HG03575 (cell line): ENCODE results near the gene SALL1.

Experiments used
- ATAC-seq: cut with Tn5 transposase; IDR thresholded peaks from one replicate; pipeline ENCODE4 v1.9.1; 2021; ENCODE audit not compliant: unreplicated experiment, insufficient number of reproducible peaks, low FRiP score; ENCODE audit errors: extremely low read depth

Gene SALL1

DNA sequence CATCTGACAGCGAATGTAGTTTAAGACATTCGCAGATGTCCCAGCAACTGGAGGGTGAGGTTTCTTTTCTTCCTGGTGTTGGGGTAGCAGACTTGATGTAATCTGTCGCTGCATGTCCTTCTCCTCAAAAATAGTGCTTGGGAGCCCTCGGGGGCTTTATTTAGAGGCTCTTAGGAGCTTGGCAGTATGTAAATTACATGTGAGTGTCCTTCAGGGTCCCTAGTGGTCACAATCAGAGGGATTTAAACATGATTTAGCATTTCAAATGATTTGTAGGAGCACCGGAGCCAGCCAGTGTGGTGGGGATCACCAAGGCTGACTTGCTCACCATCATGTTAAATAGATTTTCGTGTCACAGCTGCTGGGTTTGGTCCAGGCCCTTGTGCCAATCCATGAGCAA lies 8.8 kb upstream of the SALL1 start:
- no peak for ATAC-seq

DNA sequence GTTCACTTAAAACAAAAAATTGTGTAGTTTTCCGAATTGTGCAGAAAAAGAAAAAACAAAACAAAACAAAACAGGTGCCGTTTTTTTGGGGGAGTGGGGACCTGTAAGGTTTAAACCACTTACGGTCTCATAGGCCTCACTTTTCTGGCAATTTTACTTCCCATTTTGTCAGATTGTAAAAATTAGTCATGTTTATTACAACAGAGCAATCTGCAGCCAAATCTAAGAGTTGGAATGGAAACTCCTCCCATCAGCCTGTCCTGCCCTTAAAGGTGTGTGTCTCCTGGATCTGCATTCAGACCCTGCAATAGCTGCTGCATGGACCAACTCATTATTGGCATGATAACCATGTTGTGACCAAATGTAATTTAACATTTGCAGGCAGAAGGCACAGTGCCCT lies 8.2 kb upstream of the SALL1 start:
- ATAC-seq: no peak

DNA sequence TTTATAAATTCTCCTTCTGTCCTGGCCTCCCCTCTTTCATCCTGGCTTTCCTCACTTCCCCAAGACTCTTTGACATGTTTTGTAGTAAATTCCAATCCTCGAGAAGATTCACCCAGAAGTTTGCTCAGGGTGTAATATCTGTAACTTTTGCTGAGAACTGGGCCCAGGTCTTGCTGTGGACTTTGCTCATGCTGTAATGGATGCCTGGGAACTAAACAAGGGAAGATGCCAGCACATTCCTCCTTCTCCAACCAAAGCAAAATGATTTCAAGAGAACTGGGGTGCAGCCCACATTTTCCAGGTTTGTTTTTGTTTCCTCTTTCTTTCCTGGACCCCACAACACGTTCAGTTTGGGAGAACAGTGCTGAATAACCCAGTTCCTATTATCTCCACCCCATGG lies 6.6 kb upstream of the SALL1 start:
- no peak for ATAC-seq

DNA sequence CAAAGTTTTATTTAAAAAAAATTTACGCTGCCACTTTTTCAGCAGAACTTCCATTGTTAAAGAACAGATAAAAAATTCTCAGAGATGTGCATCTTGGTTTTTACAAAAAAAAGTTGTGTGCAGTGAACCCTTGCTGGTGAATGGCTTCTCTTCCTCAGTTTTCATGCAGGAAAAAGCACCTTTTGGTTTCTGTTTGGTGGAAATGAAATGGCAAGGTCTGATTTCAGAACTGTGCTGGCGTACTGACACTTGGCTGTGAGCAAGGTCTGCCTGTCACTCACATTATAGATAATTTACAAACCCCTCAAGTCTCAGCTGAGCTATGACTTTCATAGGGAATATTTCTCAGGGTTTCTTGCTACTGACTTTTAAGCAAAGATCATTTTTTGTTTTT lies 5.7 kb upstream of the SALL1 start:
- ATAC-seq: no peak

DNA sequence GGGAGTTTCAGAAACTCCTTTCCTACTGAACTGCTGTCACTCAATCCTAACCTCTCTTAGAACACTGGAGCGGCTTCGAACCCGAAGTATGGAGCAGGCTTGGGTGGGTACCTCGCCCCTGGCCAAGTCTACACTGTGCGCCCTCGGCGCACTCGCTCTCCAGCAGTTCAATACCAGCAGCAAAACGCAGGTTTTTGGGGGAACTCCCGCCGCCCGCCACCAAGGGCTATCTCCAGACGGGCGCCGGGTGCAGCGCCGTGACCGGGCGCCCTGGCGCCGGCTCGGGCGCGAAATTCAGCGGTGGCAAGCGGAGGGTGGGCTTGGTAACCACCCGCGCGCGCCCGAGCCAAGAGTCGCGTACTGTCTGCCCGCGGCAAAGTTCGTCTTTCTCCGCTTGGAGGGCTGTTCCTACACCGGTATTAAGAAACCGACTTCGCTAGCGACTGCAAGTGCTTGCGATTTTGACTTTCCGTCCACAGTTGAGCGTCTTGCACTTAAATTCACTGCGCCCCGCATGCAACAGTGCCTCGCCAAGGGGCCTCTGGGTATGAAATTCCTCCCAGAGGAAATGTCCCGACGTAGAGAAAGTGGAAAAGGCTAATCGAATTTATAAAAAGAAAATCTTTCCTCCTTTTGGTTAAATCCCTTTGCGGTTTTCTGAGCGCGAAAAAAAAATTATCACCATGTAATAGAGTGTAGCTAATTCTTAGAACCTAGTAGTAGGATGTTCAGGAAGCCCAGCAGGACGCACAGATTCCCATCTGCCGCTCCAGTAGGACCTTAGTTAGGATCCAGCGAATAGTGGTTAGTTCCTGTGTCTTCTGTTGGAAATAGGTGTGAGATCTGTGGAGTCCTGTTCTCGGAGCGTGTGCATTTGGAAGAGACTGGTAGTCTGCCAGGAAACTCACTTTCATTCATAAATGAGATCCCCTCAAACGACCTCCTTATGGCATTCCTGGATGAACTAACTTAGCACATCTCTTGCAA lies 5.0 kb upstream of the SALL1 start:
- no peak for ATAC-seq

DNA sequence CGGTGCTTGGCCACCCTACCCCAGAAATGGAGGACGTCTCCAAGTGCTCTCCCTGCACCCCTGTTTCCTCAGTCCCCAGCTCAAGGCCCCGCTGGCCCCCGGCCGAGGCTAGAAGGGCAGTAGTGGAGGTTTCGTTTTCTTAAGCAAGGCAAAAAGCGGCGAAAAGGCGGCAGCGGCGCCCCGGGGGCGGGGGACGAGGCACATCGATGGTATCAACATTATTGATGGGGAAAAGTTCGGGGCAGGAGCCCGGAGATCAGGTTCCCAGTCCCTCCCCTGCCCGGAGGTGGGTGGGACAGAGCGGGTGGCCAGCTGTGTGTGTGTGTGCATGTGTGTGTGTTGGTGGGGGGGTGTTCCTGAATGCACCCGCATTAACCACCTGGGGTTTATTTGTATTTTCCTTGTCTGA lies 4.1 kb upstream of the SALL1 start:
- ATAC-seq: no peak

DNA sequence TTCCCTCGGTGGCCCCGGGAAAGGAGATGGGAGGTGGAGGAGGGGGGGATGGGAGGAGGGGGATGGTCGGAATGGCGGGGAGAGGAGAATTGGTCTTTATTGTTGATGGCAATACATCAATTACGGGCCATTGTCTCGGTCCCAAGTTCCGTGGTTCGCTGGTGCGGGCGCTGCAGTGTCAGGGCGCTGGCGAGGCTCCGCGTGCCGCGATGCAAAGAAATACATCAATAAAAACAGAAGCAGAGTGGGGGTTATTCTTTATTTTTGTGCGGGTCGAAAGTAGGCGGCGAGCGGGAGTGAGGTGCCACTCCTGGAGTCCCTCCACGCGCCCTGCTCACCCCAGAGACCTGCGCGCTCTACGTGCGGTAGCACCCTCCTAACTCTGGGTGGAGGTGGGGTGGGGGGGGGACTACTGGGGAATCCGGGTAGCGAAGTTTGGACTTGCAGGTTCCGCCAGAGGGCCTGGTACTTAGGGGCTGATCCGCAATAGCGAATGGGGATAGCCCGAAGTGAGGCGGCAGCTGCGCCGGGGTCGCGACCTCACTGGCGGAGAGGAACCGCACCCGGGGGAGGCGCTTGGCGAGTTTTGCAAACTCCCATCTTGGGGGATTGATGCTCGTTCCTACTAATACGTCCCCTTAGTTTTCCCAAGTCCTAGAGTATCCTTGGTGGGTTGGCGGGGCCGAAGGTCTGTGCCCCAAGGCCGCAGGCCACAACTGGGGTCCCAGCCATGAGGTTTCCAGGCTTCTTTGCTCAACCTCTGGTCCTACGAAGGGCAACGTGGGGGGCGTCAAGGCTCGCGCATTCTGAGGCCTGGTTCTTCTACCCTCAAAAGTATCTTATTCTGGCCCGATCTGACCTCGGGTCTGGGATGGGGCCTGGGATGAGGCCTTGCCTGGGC lies 3.5 kb upstream of the SALL1 start:
- no peak for ATAC-seq

DNA sequence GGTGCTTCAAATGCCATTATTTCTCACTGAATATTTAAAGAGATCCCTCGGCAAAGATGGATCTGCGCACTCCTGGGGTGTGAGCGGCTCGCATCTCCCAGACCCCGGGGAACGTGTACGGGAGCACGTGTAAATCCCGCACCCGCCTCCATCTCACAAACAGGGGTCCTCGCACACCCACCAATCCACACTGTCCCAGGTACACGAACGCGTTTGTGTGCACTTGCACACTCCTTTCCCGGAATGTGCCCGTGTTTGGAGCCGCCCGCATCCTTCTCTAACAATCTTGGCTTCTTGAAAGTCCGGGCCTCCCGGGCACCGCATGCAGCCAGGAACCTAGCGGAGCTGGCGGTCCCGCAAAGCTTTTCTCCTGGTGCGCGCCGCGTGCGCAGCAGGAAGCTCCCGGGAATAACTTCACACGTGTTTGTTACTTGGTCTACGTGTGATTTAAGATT lies 2.5 kb upstream of the SALL1 start:
- ATAC-seq: no peak

DNA sequence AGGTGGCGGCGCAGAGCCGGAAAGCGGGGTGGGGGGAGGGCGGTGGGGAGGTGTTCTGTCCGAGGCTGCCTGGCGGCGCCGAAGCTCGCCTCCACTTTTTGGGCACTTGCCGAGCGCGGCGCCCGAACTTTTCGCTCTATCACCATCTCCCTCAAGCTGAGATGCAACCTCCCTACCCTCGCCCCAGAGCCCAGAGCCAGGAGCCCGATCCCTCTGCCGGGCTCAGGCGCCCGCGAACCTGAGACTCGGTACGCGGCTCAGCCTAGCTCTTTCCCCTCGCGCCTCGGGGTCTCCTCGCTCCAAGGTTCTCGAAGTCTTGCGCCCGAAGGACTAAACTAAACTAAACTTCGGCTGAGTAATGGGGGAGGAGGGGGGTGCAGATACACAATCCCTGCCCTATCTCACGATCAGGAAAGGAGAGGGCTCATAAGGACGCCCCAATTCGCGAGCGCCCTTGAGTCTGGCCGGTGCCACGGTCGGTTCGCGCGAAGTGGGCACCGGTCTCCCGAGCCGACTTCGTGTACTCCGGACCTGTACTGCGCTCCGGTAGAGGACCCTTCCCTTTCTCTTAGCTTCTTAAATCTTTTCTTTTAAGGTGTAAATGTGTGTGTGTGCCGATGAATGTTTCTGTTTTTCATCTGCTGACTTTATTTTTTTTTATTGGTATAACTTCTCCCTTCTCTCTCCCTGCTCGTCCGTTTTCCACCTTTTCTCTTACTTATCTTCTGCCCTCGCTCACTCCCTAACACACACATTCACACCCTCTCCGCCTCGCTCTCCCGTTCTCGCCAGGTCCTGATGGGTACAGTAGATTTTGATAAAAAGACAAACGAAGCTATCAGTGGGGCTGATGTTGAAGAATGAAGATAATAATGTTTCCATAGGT lies 1.9 kb upstream of the SALL1 start:
- ATAC-seq: no peak

DNA sequence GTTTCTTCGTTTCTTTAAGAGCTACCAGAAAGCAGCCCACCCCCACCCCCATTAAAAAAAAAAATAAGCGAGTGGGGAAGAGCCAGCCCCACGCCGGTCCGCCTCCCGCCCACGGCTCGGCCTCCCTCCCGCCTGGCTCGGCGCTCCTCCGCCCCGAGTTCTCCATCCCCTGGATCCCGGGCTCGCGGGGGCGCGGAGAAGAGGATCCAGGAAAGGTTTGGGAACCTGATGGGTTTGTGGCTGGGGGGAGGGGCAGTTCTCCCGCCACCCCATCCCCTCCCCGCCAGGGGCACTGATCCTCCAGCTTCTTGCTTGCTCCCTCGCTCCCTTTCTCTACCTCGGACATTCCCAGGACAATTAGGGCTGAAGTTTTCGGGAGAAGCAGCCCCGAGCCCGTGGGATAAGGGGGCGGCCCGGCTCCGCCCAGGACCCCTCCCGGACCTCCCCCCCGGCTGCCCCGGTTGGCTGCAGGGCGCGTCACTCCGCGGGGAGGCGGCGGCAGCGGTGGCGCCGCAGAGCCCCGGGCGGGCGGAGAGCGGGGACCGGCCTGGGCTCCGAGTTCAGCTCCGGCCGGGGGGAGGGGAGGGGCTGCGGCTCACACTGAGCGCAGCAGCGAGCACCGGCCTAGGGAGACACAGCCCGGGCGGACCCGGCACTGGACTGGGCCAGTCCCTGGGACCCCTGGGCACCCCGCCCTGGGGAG lies 1.0 kb upstream of the SALL1 start:
- ATAC-seq: no peak

DNA sequence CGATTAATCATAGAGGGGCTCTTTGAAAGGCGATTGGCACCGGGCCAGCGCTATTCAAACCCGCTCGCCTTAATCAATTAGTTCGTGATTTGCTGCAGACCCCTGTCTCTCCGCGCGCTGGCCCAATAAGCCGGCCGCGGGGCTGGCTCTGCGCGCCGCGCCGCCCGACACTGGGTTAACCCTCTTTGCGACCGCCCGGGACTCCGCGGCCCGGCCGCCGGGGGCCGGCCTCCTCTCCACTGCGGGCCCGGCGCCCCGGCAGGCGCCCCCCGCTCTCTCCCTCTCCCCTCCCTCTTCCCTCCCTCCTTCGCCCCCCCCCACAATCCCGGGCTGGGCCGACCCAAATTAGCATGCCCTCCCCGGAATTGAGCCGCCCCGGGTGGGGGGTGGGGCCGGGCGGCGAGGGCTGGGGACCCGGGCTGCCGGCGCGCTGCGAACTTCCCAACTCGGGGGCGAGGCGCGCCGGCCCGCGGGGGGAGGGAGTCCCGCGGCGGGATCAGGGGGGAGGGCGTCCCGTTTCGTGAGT lies 428 bp upstream of the SALL1 start:
- no peak for ATAC-seq

DNA sequence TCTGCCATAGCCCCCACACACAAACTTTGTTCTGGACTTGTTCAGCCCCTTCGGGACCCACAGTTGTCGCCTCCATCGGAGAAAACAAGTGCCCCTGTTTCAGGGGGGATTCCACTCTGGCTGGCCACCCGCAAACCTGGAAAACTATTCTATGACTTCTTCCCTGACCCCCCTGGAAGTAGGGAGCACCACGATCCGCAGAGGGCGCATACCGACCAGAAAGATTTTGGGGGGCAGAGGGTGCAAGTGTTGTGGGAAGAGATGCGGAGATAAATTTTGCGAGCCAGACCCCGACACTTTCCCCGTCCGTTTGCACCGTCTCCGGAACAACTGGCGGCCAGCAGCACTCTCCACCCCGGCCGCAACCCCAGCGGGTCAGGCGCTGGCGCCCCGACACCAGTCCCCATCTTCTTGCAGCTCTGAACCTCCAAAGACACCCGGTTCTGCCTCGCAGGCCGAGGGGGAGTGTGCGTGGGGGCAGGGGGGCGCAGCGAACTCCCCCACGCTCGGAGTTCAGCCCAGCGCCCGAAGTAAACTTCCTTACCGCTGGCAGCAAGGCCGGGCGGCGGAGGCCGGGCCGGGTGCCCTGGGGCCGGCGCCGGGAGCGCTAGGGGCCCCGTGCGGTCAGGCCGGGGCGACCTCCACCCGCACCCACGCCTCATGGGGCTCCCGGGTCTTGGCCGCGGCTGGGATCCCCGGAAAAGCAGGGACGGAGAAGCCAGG lies 744 bp downstream of the SALL1 start:
- no peak for ATAC-seq

DNA sequence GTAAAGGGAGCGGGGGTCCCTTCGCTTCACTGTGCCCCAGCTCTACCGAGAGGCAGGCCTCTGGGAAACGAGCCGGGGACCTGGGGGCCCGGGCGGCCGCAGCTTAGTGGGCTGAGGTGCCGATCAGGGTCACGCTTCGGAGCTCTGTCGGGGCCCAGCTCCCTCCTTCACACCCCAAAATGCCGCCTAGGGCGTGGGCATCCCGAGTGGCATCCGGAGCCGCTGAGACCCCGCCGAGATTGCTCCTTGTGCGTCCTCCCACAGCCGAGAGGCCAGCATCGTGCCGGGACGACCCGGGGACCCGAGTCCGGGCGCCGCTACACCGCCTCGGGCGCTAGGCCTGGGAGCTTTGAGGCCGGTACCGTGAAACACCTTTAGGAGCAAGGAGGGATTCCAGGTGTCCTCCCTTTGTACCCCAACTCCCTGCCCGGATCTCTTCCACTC lies 1.3 kb downstream of the SALL1 start:
- no peak for ATAC-seq

DNA sequence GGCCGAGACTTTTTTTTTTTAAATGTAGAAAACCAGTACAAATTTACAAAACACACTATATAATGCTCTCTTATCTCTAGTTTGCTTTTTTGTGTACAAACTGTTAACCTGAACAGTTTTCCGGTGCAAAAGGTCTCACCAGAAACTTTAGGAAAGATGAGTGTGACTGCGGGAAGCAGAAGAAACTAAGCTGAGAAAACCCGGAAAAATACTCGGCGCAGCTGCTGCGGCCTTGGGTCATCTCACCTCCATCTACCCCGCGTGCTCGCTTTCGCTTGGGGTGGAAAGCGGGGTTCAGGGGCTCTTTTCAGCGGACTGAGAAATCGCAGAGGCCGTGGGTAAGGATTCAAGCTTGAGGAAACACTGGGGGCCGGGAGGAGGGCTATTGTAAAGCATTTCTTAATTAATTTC lies 1.8 kb downstream of the SALL1 start:
- no peak for ATAC-seq

DNA sequence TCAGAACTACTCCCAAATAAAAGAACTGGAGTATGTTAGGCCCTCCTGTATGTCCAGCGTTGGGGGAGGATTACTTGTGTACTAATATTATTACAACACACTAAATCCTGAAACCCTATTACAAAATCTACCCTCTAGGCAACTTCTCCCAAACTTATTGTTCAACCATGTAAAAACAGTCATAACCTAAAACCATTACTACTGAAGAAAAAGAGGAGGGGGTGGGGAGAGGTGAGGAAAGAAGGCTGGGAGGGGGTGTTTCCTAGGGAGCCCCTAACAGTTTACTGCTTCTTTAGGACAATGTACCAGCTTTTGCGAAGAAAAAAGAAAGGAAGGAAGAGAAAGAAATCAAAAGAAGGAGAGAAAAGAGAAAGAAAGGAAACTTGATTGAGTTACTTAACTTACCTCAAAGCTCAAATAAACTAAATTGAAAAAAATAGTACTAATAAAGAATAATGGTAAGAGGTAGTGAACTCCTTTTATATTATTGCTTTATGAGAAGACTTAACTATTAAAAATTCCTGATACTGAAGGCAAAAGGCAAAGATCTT lies 2.3 kb downstream of the SALL1 start:
- ATAC-seq: no peak

DNA sequence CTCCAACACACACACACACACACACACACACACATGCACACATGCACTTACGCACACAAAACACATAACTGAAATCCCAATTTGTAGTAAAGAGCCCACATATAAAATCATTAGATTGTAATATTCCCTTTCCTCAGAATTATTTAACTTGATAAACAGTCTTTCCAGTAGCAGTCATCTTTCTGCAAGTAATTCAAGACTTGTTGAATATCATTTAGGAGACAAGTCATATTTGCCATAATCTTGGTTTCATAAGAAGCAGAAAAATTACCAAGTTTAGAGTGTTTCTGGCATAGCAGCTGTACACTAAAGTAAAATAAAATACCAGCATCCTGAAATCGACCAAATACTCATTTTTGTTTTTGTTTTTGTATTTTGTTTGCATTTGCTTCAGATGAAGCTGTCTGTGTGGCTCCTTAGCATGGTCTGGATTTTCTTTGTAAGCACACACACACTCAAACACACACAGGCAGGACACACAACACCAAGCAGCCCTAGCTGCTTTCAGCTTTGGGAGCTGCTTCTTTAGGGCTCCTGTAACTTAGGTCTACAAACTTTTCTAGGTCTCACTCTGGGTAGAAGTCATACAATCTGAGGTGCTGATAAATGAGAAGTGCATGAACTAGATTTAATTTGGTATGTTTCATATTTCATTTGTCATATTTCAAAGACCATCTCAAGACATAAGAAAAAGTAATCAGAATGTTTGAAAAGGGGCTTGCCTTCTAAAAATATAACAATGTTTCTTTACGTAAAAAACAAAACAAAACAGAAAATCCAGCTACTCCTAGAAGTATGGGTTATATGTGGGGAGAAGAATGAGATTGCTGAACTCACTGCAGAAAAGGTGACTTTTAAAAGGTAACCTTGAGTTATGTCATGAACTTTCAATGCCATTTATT lies 3.0 kb downstream of the SALL1 start:
- no peak for ATAC-seq
